ENCODE measurements around the gene ARPC4.
"Not testable (repeated sequence)": the region's sequence is repeated elsewhere in the genome, so short reads cannot be mapped to it uniquely, and the experiment has no call there.

Gene ARPC4

GRCh38 chr3:9825451-9826040, 32.7 kb downstream of the ARPC4 start:
- DNase-seq, result no peak

DNA sequence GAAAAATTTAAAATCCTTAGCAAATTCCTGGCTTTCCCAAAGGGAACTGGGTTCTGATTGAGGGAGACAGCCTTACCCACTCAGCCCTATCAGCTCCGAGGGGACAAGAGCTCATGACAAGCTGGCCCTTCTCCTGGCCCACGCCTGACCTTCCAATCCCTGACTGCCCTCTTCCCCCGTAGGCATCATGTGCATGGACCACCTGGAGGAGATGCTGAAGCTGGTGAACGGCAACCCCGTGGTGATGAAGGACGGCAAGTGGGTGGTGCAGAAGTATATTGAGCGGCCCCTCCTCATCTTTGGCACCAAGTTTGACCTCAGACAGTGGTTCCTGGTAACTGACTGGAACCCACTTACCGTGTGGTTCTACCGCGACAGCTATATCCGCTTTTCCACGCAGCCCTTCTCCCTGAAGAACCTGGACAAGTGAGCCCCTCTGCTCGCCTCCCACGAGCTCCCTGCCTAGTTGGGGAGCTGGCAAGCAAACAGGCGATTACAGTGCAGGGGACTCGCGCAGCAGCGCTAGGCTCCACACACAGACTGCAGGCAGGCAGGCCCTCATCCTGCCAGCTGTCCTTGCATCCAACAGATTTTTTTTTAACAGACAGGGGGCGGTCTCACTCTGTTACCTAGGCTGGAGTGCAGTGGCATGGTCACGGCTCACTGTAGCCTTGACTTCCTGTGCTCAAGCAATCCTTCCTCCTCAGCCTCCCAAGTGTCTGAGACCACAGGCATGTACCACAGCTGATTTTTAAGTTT, 34.1 kb downstream of the ARPC4 start:
- DNase-seq, result no peak

DNA sequence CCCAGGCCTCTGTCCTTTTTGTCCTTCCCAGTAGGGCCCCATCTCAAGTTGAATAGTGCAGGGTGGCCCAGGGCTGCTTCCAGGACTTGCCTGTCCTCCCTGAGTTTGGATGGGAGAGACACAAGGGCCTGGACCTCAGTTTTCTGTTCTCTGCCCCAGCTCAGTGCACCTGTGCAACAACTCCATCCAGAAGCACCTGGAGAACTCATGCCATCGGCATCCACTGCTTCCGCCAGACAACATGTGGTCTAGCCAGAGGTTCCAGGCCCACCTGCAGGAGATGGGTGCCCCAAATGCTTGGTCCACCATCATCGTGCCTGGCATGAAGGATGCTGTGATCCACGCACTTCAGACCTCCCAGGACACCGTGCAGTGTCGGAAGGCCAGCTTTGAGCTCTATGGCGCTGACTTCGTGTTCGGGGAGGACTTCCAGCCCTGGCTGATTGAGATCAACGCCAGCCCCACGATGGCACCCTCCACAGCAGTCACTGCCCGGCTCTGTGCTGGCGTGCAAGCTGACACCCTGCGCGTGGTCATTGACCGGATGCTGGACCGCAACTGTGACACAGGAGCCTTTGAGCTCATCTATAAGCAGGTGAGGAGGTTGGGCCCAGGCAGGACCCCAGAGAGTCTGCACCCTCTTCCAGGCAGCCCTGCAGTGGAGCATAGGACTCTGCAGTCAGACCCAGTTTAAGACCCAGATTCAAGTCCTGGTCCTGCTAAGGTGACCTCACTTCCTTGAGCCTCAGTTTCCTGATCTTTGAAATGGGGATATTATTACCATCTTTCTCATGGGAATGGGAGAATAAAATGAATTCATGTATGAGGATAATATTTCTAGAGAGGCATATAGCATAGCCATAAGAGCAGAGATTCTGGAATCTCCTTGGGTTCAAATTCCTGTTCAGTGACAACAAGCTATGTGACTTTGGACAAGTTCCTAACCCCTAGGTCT, 36.2 kb downstream of the ARPC4 start:
- no peak for DNase-seq

DNA sequence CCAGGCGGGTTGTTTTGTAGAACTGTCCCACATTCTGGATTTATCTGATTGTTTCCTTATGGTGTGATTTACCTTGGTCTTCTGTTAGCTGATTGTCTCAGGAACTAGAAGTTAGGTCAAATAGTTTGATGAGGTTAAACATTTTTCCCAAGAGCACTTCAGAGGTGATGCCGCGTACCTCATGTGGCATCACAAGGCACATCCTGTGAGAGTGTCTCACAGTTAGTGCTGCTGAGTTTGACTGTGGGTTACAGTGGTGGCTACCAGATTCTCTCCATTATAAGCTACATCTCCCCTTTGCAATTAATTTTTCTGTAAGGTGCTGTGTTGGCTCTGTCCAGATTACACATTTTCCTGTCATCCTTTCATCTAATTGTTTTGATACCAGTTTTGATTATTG, 38.4 kb downstream of the ARPC4 start:
- DNase-seq, result no peak

GRCh38 chr3:9833078-9833477, 40.2 kb downstream of the ARPC4 start:
- no peak for DNase-seq

DNA sequence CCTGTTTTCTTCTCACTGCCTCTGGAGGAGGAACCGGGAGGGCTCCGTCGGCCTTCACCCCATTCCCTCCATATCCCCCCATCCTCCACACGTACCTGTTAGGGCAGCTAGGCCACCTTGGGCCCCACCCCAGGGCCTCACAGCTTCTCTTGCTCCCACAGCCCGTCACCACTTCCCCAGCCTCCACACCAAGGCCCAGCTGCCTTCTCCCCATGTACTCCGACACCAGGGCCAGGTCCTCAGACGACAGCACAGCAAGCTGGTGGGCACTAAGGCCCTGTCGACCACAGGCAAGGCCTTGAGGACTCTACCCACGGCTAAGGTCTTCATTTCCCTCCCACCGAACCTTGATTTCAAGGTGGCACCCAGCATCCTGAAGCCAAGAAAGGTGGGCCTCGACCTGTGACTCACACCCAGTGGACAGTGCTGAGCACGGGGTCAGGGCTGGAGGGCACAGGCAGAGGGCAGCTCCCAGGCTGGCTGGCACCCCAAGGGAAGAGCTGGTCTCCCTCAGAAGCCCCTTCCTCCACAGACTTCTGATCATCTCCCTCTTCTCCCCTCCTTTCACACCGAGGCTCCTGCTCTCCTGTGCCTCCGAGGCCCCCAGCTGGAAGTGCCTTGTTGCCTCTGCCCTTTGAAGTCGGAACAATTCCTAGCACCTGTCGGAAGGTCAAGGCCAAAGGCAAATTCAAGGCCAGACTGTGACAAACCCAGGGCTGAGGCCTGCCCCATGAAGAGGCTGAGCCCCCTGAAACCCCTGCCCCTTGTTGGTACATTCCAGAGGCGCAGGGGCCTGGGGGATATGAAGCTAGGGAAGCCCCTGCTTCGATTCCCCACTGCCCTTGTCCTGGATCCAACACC, 41.9 kb downstream of the ARPC4 start:
- no peak for DNase-seq

- DNase-seq, result no peak
Measured at GRCh38 chr3:9837701-9838582, 45.1 kb downstream of the ARPC4 start.

GRCh38 chr3:9838856-9839255, 46.0 kb downstream of the ARPC4 start:
- DNase-seq, result no peak

DNA sequence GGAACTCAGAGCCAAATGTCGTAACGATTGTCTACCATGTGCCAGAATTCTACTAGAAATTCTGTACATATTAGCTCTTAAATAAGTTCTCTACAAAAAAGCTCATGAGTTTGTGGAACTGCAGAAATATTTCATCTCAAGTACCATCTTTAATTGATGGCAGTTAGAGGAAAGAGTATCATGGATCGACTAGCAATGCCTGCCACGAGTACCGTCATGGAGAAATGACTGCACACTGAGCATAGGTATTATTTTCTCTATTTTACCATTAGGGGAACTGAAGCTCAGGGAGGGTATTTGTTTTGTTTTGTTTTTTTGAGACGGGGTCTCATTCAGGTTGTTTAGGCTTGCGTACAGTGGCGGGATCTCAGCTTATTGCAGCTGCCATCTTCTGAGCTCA, 48.1 kb downstream of the ARPC4 start:
- no peak for DNase-seq

- DNase-seq, result peak; percentile 32
Measured at GRCh38 chr3:9843715-9844438, 51.0 kb downstream of the ARPC4 start, which contains the start of gene RPUSD3. Gene RPUSD3, minus strand, starts transcription at chr3:9844008. Its CDS starts 18 bp downstream, at chr3:9843990.

DNA sequence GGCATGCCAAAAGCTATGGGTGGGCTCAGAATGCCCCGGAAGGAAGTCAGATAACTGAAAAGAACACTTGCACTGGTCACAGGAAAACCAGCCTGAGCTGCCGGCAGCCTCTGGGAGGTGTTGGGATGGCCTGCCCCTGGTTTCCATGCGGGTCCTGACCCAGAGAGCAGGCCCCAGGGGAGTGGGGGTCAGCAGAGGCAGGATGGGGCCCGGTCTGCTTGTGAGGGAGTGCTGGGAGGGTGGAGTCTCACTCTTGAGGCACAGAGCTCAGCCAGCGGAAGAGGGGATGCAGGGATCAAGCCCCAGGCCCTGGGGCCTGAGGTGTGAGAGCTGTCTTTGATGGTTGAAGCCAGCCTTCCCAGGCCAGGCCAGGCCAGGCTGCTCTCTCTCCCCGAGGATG, 53.3 kb downstream of the ARPC4 start:
- no peak for DNase-seq

DNA sequence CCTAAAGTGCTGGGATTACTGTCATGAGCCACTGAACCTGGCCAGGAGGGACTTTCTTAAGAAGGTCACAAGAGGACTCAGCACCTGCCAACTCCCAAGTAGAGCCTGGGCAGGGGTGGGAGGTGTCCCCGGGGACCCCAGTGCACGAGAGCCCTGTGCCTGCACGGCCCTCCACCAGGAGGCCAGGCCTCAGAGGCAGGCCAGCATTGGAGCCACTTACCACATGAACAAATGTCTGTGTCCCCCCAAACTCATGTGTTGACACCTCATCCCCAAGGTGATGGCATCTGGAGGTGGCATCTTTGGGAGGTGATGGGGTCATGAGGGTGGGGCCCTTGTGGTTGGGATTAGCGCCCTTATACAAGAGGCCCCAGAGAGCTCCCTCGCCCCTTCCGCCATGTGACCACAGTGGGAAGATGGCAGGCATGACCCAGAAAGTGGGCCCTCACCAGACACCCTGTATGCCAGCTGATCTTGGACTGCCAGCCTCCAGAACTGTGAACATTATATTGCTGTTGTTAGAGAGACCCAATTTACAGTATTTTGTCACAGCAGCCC, 54.1 kb downstream of the ARPC4 start:
- DNase-seq, result no peak

- DNase-seq, result not testable (repeated sequence)
Measured at GRCh38 chr3:9847870-9848269, 55.0 kb downstream of the ARPC4 start.

- not testable (repeated sequence) for DNase-seq
Measured at GRCh38 chr3:9848860-9849259, 56.0 kb downstream of the ARPC4 start.

- not testable (repeated sequence) for DNase-seq
Measured at GRCh38 chr3:9851383-9851782, 58.5 kb downstream of the ARPC4 start.

DNA sequence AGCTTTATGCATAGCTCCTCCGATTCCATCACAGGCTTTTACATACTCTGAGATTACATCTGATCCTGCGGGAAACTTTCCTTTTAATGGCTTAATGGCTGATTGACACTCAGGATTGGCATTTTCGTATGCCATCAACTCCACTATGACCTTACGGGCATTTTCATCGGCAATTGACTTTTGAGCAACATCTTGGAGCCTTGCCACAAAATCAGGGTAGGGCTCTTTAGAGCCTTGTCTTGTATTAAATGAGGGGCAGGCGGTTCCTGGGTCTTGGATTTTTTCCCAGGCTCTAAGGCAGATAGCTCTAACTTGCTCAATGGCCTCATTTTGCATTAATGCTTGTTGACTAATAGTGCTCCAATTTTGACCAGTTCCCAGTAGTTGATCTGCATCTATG, 59.0 kb downstream of the ARPC4 start:
- DNase-seq, result not testable (repeated sequence)

GRCh38 chr3:9852528-9852927, 59.6 kb downstream of the ARPC4 start:
- no peak for DNase-seq

DNA sequence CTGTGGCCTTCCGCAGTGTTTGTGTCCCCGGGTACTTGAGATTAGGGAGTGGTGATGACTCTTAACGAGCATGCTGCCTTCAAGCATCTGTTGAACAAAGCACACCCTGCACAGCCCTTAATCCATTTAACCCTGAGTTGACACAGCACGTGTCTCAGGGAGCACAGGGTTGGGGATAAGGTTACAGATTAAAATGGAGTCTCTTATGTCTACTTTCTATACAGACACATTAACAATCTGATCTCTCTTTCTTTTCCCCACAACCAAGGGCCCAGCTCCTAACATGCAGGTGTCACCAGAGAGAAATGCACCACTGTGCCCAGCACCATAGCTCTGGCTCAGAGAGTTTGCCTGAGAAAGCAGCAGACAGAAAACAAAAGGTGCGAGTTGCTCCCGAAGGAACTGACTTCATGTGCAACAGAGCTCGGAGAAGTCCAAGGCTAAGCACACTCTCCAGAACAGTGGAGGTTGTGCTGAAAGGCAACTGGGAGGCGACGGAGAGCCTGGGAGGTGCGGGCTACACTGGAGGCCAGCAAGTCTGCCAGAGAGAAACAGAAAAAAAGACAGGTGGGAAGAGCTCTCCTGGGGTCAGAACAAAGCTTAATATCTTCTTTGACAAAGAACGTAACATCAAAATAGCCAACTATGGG, 61.5 kb downstream of the ARPC4 start:
- not testable (repeated sequence) for DNase-seq

GRCh38 chr3:9855594-9855993, 62.7 kb downstream of the ARPC4 start:
- DNase-seq, result no peak
